GM23338 (cell line): ENCODE measurements around the gene JTB. TPM values are rescaled to one million over a fixed set of nuclear protein-coding genes. Genes with fewer than 3 reads are reported as not detected.

ENCODE experiments used
- ATAC-seq: fragments of 200-7000 bp; cut with Tn5 transposase; 3 replicates; pipeline ENCODE4 v1.9.1; 2020
- DNase-seq: peaks from one replicate; pipeline ENCODE4 v3.0.0-alpha.2; 2015; ENCODE audit warnings: low spot score
- H2AFZ ChIP-seq: fragments of 200-600 bp; sonication (generic); 2 replicates; pipeline ENCODE4 v1.8.0; 2016; ENCODE audit warnings: antibody characterized with exemption, mild to moderate bottlenecking, moderate library complexity
- H3F3A ChIP-seq: fragments of 200-600 bp; sonication (generic); replicated peaks from 2 replicates; pipeline ENCODE4 v1.8.0; 2017; ENCODE audit warnings: antibody characterized with exemption, mixed run types, low read depth
- H3K27ac ChIP-seq: fragments of 200-600 bp; sonication (generic); 2 replicates; pipeline ENCODE4 v1.6.1; 2016; ENCODE audit warnings: low read depth
- H3K27me3 ChIP-seq: fragments of 200-600 bp; sonication (generic); 2 replicates; pipeline ENCODE4 v1.8.0; 2016; ENCODE audit warnings: mild to moderate bottlenecking, mixed run types, moderate library complexity; ENCODE audit not compliant: insufficient read depth
- H3K36me3 ChIP-seq: fragments of 200-600 bp; sonication (generic); 2 replicates; pipeline ENCODE4 v1.8.0; 2016; ENCODE audit warnings: mild to moderate bottlenecking; ENCODE audit not compliant: insufficient read depth
- H3K4me1 ChIP-seq: fragments of 200-600 bp; sonication (generic); 2 replicates; pipeline ENCODE4 v1.8.0; 2016; ENCODE audit warnings: mild to moderate bottlenecking, moderate library complexity; ENCODE audit not compliant: insufficient read depth
- H3K4me2 ChIP-seq: fragments of 200-600 bp; sonication (generic); 2 replicates; pipeline ENCODE4 v1.7.1; 2017; ENCODE audit warnings: mixed run types
- H3K4me3 ChIP-seq: fragments of 200-600 bp; sonication (generic); 2 replicates; pipeline ENCODE4 v1.6.1; 2016; ENCODE audit warnings: mixed run types
- H3K79me2 ChIP-seq: fragments of 200-600 bp; sonication (generic); replicated peaks from 2 replicates; pipeline ENCODE4 v1.8.0; 2017; ENCODE audit warnings: mild to moderate bottlenecking; ENCODE audit not compliant: insufficient read depth
- H3K9me2 ChIP-seq: fragments of 200-600 bp; sonication (generic); 2 replicates; pipeline ENCODE4 v1.8.0; 2017; ENCODE audit not compliant: insufficient read depth
- H4K20me1 ChIP-seq: fragments of 200-600 bp; sonication (generic); replicated peaks from 2 replicates; pipeline ENCODE4 v1.8.0; 2017; ENCODE audit warnings: mild to moderate bottlenecking; ENCODE audit not compliant: insufficient read depth
- H3K27ac Mint-ChIP-seq: 2 replicates; pipeline ENCODE4 v1.8.0; 2020; ENCODE audit warnings: inconsistent platforms, mild to moderate bottlenecking, moderate library complexity, mixed read lengths
- H3K27me3 Mint-ChIP-seq: 3 replicates; pipeline ENCODE4 v1.8.0; 2022; ENCODE audit warnings: low read depth, mild to moderate bottlenecking, moderate library complexity, mixed read lengths, inconsistent platforms; ENCODE audit not compliant: insufficient read depth, poor library complexity
- H3K36me3 Mint-ChIP-seq: 3 replicates; pipeline ENCODE4 v1.8.0; 2021; ENCODE audit warnings: low read depth, mild to moderate bottlenecking, inconsistent platforms, moderate library complexity, mixed read lengths
- H3K4me1 Mint-ChIP-seq: 3 replicates; pipeline ENCODE4 v1.8.0; 2020; ENCODE audit warnings: mild to moderate bottlenecking, inconsistent platforms, mixed read lengths
- H3K4me3 Mint-ChIP-seq: 3 replicates; pipeline ENCODE4 v1.8.0; 2021; ENCODE audit warnings: moderate library complexity, mild to moderate bottlenecking, inconsistent platforms, mixed read lengths
- H3K9me3 Mint-ChIP-seq: 3 replicates; pipeline ENCODE4 v1.8.0; 2020; ENCODE audit warnings: moderate library complexity, mild to moderate bottlenecking, inconsistent platforms, mixed read lengths
- CTCF ChIP-seq, 2 experiments: fragments of 200-600 bp in 1 of 2; sonication (generic) in 1 of 2; conservative IDR thresholded peaks; 2 replicates each; pipeline versions ENCODE4 v1.5.1 to v1.6.1; 2016 to 2017; ENCODE audit warnings: antibody characterized with exemption in 2 of 2, low read depth in 2 of 2, mild to moderate bottlenecking in 2 of 2, moderate library complexity in 1 of 2
- NANOG ChIP-seq: IDR thresholded peaks from 2 replicates; pipeline ENCODE4 v1.6.1; 2016; ENCODE audit warnings: antibody characterized with exemption, borderline replicate concordance
- STAT1 ChIP-seq: IDR thresholded peaks from one replicate; pipeline ENCODE4 v1.6.1; 2016; ENCODE audit warnings: antibody characterized with exemption; ENCODE audit not compliant: unreplicated experiment
- ZNF462 ChIP-seq: fragments of 250-450 bp; sonication (Bioruptor Pico); IDR thresholded peaks from 2 replicates; pipeline ENCODE4 v1.5.0; 2020; ENCODE audit warnings: mild to moderate bottlenecking, moderate library complexity
- polyA plus RNA-seq: library from polyadenylated mRNA; unstranded; fragments of >200 nt; fragmentation: Nextera tagmentation; extraction: Ambion mirVana; gene quantifications from 2 replicates; pipeline ENCODE4 v1.2.1, GENCODE V29; 2016
- total RNA-seq: library from RNA; depleted of rRNA; stranded (reverse); fragments of >200 nt; shearing (Covaris generic); gene quantifications from 2 replicates; pipeline ENCODE4 v1.2.3, GENCODE V29; 2014

JTB gene
- total and polyA plus RNA-seq, 2 experiments from 2014 or later, result 140 to 208 TPM

- H3K27ac Mint-ChIP-seq, result peak overlapping the region; percentile 92
- peaks cover 36% of the 10 kb centered on the region for H3F3A ChIP-seq
- peak overlapping the region; percentile 73 for H2AFZ ChIP-seq
- H4K20me1 ChIP-seq, result no peaks in the 10 kb centered on the region; the same call in 1 of the 2 replicates
- H3K36me3 ChIP-seq, result peaks cover 25% of the 10 kb centered on the region; the same call in 1 of the 2 replicates
- DNase-seq, result peak; percentile 35
- no peaks in the 10 kb centered on the region for H3K9me3 Mint-ChIP-seq
- H3K27me3 ChIP-seq, result no peaks in the 10 kb centered on the region
- no peaks in the 10 kb centered on the region for H3K9me2 ChIP-seq
- peak overlapping the region; percentile 99 for H3K4me3 ChIP-seq
- H3K36me3 Mint-ChIP-seq, result peaks cover 69% of the 10 kb centered on the region
- H3K27me3 Mint-ChIP-seq, result peaks cover 10% of the 10 kb centered on the region
- no peak for TF ChIP-seq NANOG
- TF ChIP-seq ZNF462, result no peak
- no peak for TF ChIP-seq STAT1
- no peak for TF ChIP-seq CTCF (conservative IDR thresholded peaks at IDR 0.05; ENCODE audit: low read depth in 2 of 2)
- peak overlapping the region; percentile 91 for H3K4me2 ChIP-seq
- ATAC-seq, result no peak; the same call in 1 of the 3 replicates
- H3K4me3 Mint-ChIP-seq, result peak overlapping the region; percentile 97
- peak overlapping the region; percentile 85 for H3K27ac ChIP-seq
- H3K79me2 ChIP-seq, result peaks cover 18% of the 10 kb centered on the region
- peaks cover 20% of the 10 kb centered on the region for H3K4me1 Mint-ChIP-seq
- no peaks in the 10 kb centered on the region for H3K4me1 ChIP-seq
Measured at GRCh38 chr1:153976819-153977249, 640 bp downstream of the JTB start.
